ENCODE results near the gene THAP8. TPM values are rescaled to one million over a fixed set of nuclear protein-coding genes. Genes with fewer than 3 reads are reported as not detected.

The THAP8 gene
- total RNA-seq, 1 donor from 2014 or later: 9.2 TPM

GRCh38 chr19:36097036-36097435, 43.0 kb upstream of the THAP8 start:
- H3K4me1 Mint-ChIP-seq: no peaks in the 10 kb centered on the region
- DNase-seq (ENCODE audit: low spot score in 2 of 2, unreplicated experiment in 2 of 2): no peak
- no peak overlapping the region for H3K27ac Mint-ChIP-seq
- H3K27me3 Mint-ChIP-seq (ENCODE audit: low read depth): no peaks in the 10 kb centered on the region
- H3K4me3 Mint-ChIP-seq: no peak overlapping the region
- no peaks in the 10 kb centered on the region for H3K36me3 Mint-ChIP-seq
- no peaks in the 10 kb centered on the region for H3K9me3 Mint-ChIP-seq
- no peak for TF ChIP-seq CTCF (IDR thresholded peaks at IDR 0.05; ENCODE audit: unreplicated experiment)

GRCh38 chr19:36093687-36094086, 39.6 kb upstream of the THAP8 start:
- DNase-seq (ENCODE audit: low spot score in 2 of 2, unreplicated experiment in 2 of 2): no peak
- TF ChIP-seq CTCF (IDR thresholded peaks at IDR 0.05; ENCODE audit: unreplicated experiment): no peak
- H3K9me3 Mint-ChIP-seq: no peaks in the 10 kb centered on the region
- H3K36me3 Mint-ChIP-seq: peaks cover 4% of the 10 kb centered on the region
- no peaks in the 10 kb centered on the region for H3K27me3 Mint-ChIP-seq (ENCODE audit: low read depth)
- H3K27ac Mint-ChIP-seq: no peak overlapping the region
- no peaks in the 10 kb centered on the region for H3K4me1 Mint-ChIP-seq
- H3K4me3 Mint-ChIP-seq: no peak overlapping the region

GRCh38 chr19:36093146-36093662, 39.1 kb upstream of the THAP8 start:
- Mint-ChIP-seq H3K27me3 (ENCODE audit: low read depth) (no peaks in the 10 kb centered on the region), H3K36me3 (peaks cover 4% of the 10 kb centered on the region), H3K4me1 (no peaks in the 10 kb centered on the region), H3K27ac (no peak overlapping the region), H3K4me3 (no peak overlapping the region), H3K9me3 (no peaks in the 10 kb centered on the region)
- DNase-seq (ENCODE audit: low spot score in 2 of 2, unreplicated experiment in 2 of 2): no peak
- TF ChIP-seq CTCF (IDR thresholded peaks at IDR 0.05; ENCODE audit: unreplicated experiment): no peak

GRCh38 chr19:36092566-36092965, 38.5 kb upstream of the THAP8 start:
- Mint-ChIP-seq H3K27me3 (ENCODE audit: low read depth) (no peaks in the 10 kb centered on the region), H3K36me3 (peaks cover 4% of the 10 kb centered on the region), H3K9me3 (no peaks in the 10 kb centered on the region), H3K4me1 (no peaks in the 10 kb centered on the region), H3K27ac (no peak overlapping the region), H3K4me3 (no peak overlapping the region)
- TF ChIP-seq CTCF (IDR thresholded peaks at IDR 0.05; ENCODE audit: unreplicated experiment): no peak
- no peak for DNase-seq (ENCODE audit: low spot score in 2 of 2, unreplicated experiment in 2 of 2)

- no peaks in the 10 kb centered on the region for H3K4me1 Mint-ChIP-seq
- no peaks in the 10 kb centered on the region for H3K9me3 Mint-ChIP-seq
- H3K4me3 Mint-ChIP-seq: no peak overlapping the region
- TF ChIP-seq CTCF (IDR thresholded peaks at IDR 0.05; ENCODE audit: unreplicated experiment): no peak
- H3K27me3 Mint-ChIP-seq (ENCODE audit: low read depth): no peaks in the 10 kb centered on the region
- H3K27ac Mint-ChIP-seq: no peak overlapping the region
- no peak for DNase-seq (ENCODE audit: low spot score in 2 of 2, unreplicated experiment in 2 of 2)
- peaks cover 4% of the 10 kb centered on the region for H3K36me3 Mint-ChIP-seq
Observed at GRCh38 chr19:36090910-36091695, 37.0 kb upstream of the THAP8 start.
